ENCODE measurements around the gene SHISAL2B. TPM values are rescaled to one million over a fixed set of nuclear protein-coding genes. Genes with fewer than 3 reads are reported as not detected.
"Not testable (repeated sequence)": the region's sequence is repeated elsewhere in the genome, so short reads cannot be mapped to it uniquely, and the experiment has no call there.

SHISAL2B gene
- total RNA-seq, 1 donor = not detected

GRCh38 chr5:64693636-64694035, 3.3 kb downstream of the SHISAL2B start:
- DNase-seq (ENCODE audit: low read depth in 2 of 3, low spot score in 2 of 3) = no peak

- not testable (repeated sequence) for DNase-seq (ENCODE audit: low read depth in 2 of 3, low spot score in 2 of 3)
Measured at GRCh38 chr5:64696414-64696813, 6.1 kb downstream of the SHISAL2B start.

GRCh38 chr5:64700765-64701164, 10.5 kb downstream of the SHISAL2B start:
- no peak for DNase-seq (ENCODE audit: low read depth in 2 of 3, low spot score in 2 of 3)

GRCh38 chr5:64706074-64706473, 15.8 kb downstream of the SHISAL2B start:
- DNase-seq (ENCODE audit: low read depth in 2 of 3, low spot score in 2 of 3) = not testable (repeated sequence)

GRCh38 chr5:64707191-64707590, 16.9 kb downstream of the SHISAL2B start:
- DNase-seq (ENCODE audit: low read depth in 2 of 3, low spot score in 2 of 3) = no peak

GRCh38 chr5:64714495-64714894, 24.2 kb downstream of the SHISAL2B start:
- DNase-seq (ENCODE audit: low read depth in 2 of 3, low spot score in 2 of 3) = not testable (repeated sequence)

- DNase-seq (ENCODE audit: low read depth in 2 of 3, low spot score in 2 of 3) = no peak
Measured at GRCh38 chr5:64722588-64722987, 32.3 kb downstream of the SHISAL2B start.

GRCh38 chr5:64727150-64727549, 36.8 kb downstream of the SHISAL2B start:
- DNase-seq (ENCODE audit: low read depth in 2 of 3, low spot score in 2 of 3) = no peak

- no peak for DNase-seq (ENCODE audit: low read depth in 2 of 3, low spot score in 2 of 3)
Measured at GRCh38 chr5:64742411-64742810, 52.1 kb downstream of the SHISAL2B start.

GRCh38 chr5:64742821-64743220, 52.5 kb downstream of the SHISAL2B start:
- DNase-seq (ENCODE audit: low read depth in 2 of 3, low spot score in 2 of 3) = no peak

GRCh38 chr5:64744914-64745313, 54.6 kb downstream of the SHISAL2B start:
- no peak for DNase-seq (ENCODE audit: low read depth in 2 of 3, low spot score in 2 of 3)

- no peak for DNase-seq (ENCODE audit: low read depth in 2 of 3, low spot score in 2 of 3)
Measured at GRCh38 chr5:64746446-64746845, 56.1 kb downstream of the SHISAL2B start.

- DNase-seq (ENCODE audit: low read depth in 2 of 3, low spot score in 2 of 3) = no peak
Measured at GRCh38 chr5:64749385-64749784, 59.1 kb downstream of the SHISAL2B start.

GRCh38 chr5:64754066-64754465, 63.8 kb downstream of the SHISAL2B start:
- DNase-seq (ENCODE audit: low read depth in 2 of 3, low spot score in 2 of 3) = no peak

- DNase-seq (ENCODE audit: low read depth in 2 of 3, low spot score in 2 of 3) = no peak
Measured at GRCh38 chr5:64758901-64759300, 68.6 kb downstream of the SHISAL2B start.

- DNase-seq (ENCODE audit: low read depth in 2 of 3, low spot score in 2 of 3) = no peak
Measured at GRCh38 chr5:64759960-64760660, 69.8 kb downstream of the SHISAL2B start.

GRCh38 chr5:64763948-64764503, 73.7 kb downstream of the SHISAL2B start:
- no peak for DNase-seq (ENCODE audit: low read depth in 2 of 3, low spot score in 2 of 3)

- DNase-seq (ENCODE audit: low read depth in 2 of 3, low spot score in 2 of 3) = no peak
Measured at GRCh38 chr5:64765804-64766504, 75.7 kb downstream of the SHISAL2B start.

- DNase-seq (ENCODE audit: low read depth in 2 of 3, low spot score in 2 of 3) = no peak
Measured at GRCh38 chr5:64766941-64767340, 76.6 kb downstream of the SHISAL2B start.

All from hematopoietic multipotent progenitor cell (in vitro differentiated cells).